Measurements from ENCODE around the gene MAP3K19.

MAP3K19 gene

GRCh38 chr2:135023886-135024485 lies 23.3 kb downstream of the MAP3K19 start:
- Histone ChIP-seq H3K27me3 (ENCODE audit: control insufficient read depth in 1 of 2, insufficient read depth in 2 of 2, low read length in 2 of 2) (no peaks in the 10 kb centered on the region), H3K9me3 (ENCODE audit: control insufficient read depth in 1 of 2, low read length in 2 of 2) (no peaks in the 10 kb centered on the region), H3K4me1 (ENCODE audit: control insufficient read depth in 1 of 2, insufficient read depth in 2 of 2, low read length in 2 of 2) (no peaks in the 10 kb centered on the region), H3K27ac (ENCODE audit: low read depth, low read length) (no peak overlapping the region), H3K36me3 (ENCODE audit: control insufficient read depth in 1 of 2, insufficient read depth in 2 of 2, low read length in 2 of 2) (no peaks in the 10 kb centered on the region), H3K4me3 (ENCODE audit: low read depth in 1 of 2, low read length in 2 of 2) (no peak overlapping the region), H3K9ac (ENCODE audit: low read depth in 1 of 2, low read length in 2 of 2) (no peak overlapping the region)

- Histone ChIP-seq H3K4me1 (ENCODE audit: control insufficient read depth in 1 of 2, insufficient read depth in 2 of 2, low read length in 2 of 2) (no peaks in the 10 kb centered on the region), H3K27ac (ENCODE audit: low read depth, low read length) (no peak overlapping the region), H3K9ac (ENCODE audit: low read depth in 1 of 2, low read length in 2 of 2) (no peak overlapping the region), H3K4me3 (ENCODE audit: low read depth in 1 of 2, low read length in 2 of 2) (no peak overlapping the region), H3K36me3 (ENCODE audit: control insufficient read depth in 1 of 2, insufficient read depth in 2 of 2, low read length in 2 of 2) (no peaks in the 10 kb centered on the region), H3K27me3 (ENCODE audit: control insufficient read depth in 1 of 2, insufficient read depth in 2 of 2, low read length in 2 of 2) (no peaks in the 10 kb centered on the region), H3K9me3 (ENCODE audit: control insufficient read depth in 1 of 2, low read length in 2 of 2) (no peaks in the 10 kb centered on the region)
Observed at GRCh38 chr2:135022952-135023880, 24.0 kb downstream of the MAP3K19 start.

- H3K9me3 ChIP-seq (ENCODE audit: control insufficient read depth in 1 of 2, low read length in 2 of 2) = no peaks in the 10 kb centered on the region
- no peaks in the 10 kb centered on the region for H3K4me1 ChIP-seq (ENCODE audit: control insufficient read depth in 1 of 2, insufficient read depth in 2 of 2, low read length in 2 of 2)
- no peaks in the 10 kb centered on the region for H3K36me3 ChIP-seq (ENCODE audit: control insufficient read depth in 1 of 2, insufficient read depth in 2 of 2, low read length in 2 of 2)
- H3K27ac ChIP-seq (ENCODE audit: low read depth, low read length) = no peak overlapping the region
- no peak overlapping the region for H3K9ac ChIP-seq (ENCODE audit: low read depth in 1 of 2, low read length in 2 of 2)
- H3K4me3 ChIP-seq (ENCODE audit: low read depth in 1 of 2, low read length in 2 of 2) = no peak overlapping the region
- no peaks in the 10 kb centered on the region for H3K27me3 ChIP-seq (ENCODE audit: control insufficient read depth in 1 of 2, insufficient read depth in 2 of 2, low read length in 2 of 2)
Observed at GRCh38 chr2:135021618-135022017, 25.6 kb downstream of the MAP3K19 start.

- H3K9me3 ChIP-seq (ENCODE audit: control insufficient read depth in 1 of 2, low read length in 2 of 2) = no peaks in the 10 kb centered on the region
- H3K27ac ChIP-seq (ENCODE audit: low read depth, low read length) = no peak overlapping the region
- H3K4me1 ChIP-seq (ENCODE audit: control insufficient read depth in 1 of 2, insufficient read depth in 2 of 2, low read length in 2 of 2) = no peaks in the 10 kb centered on the region
- no peak overlapping the region for H3K9ac ChIP-seq (ENCODE audit: low read depth in 1 of 2, low read length in 2 of 2)
- no peaks in the 10 kb centered on the region for H3K36me3 ChIP-seq (ENCODE audit: control insufficient read depth in 1 of 2, insufficient read depth in 2 of 2, low read length in 2 of 2)
- H3K4me3 ChIP-seq (ENCODE audit: low read depth in 1 of 2, low read length in 2 of 2) = no peak overlapping the region
- no peaks in the 10 kb centered on the region for H3K27me3 ChIP-seq (ENCODE audit: control insufficient read depth in 1 of 2, insufficient read depth in 2 of 2, low read length in 2 of 2)
Observed at GRCh38 chr2:135011633-135012032, 35.6 kb downstream of the MAP3K19 start.

- H3K27ac ChIP-seq (ENCODE audit: low read depth, low read length) = no peak overlapping the region
- no peak overlapping the region for H3K4me3 ChIP-seq (ENCODE audit: low read depth in 1 of 2, low read length in 2 of 2)
- no peak overlapping the region for H3K9ac ChIP-seq (ENCODE audit: low read depth in 1 of 2, low read length in 2 of 2)
- no peaks in the 10 kb centered on the region for H3K36me3 ChIP-seq (ENCODE audit: control insufficient read depth in 1 of 2, insufficient read depth in 2 of 2, low read length in 2 of 2)
- no peaks in the 10 kb centered on the region for H3K9me3 ChIP-seq (ENCODE audit: control insufficient read depth in 1 of 2, low read length in 2 of 2)
- H3K27me3 ChIP-seq (ENCODE audit: control insufficient read depth in 1 of 2, insufficient read depth in 2 of 2, low read length in 2 of 2) = peaks cover 0 to 9% of the 10 kb centered on the region in 2 donors
- H3K4me1 ChIP-seq (ENCODE audit: control insufficient read depth in 1 of 2, insufficient read depth in 2 of 2, low read length in 2 of 2) = no peaks in the 10 kb centered on the region
Observed at GRCh38 chr2:135010200-135010942, 36.9 kb downstream of the MAP3K19 start.

- Histone ChIP-seq H3K27me3 (ENCODE audit: control insufficient read depth in 1 of 2, insufficient read depth in 2 of 2, low read length in 2 of 2) (peaks cover 0 to 14% of the 10 kb centered on the region in 2 donors), H3K4me3 (ENCODE audit: low read depth in 1 of 2, low read length in 2 of 2) (no peak overlapping the region), H3K4me1 (ENCODE audit: control insufficient read depth in 1 of 2, insufficient read depth in 2 of 2, low read length in 2 of 2) (no peaks in the 10 kb centered on the region), H3K9me3 (ENCODE audit: control insufficient read depth in 1 of 2, low read length in 2 of 2) (no peaks in the 10 kb centered on the region), H3K36me3 (ENCODE audit: control insufficient read depth in 1 of 2, insufficient read depth in 2 of 2, low read length in 2 of 2) (no peaks in the 10 kb centered on the region), H3K9ac (ENCODE audit: low read depth in 1 of 2, low read length in 2 of 2) (no peak overlapping the region), H3K27ac (ENCODE audit: low read depth, low read length) (no peak overlapping the region)
Observed at GRCh38 chr2:135009339-135009738, 37.9 kb downstream of the MAP3K19 start.

- H3K4me3 ChIP-seq (ENCODE audit: low read depth in 1 of 2, low read length in 2 of 2) = no peak overlapping the region
- H3K27ac ChIP-seq (ENCODE audit: low read depth, low read length) = no peak overlapping the region
- H3K27me3 ChIP-seq (ENCODE audit: control insufficient read depth in 1 of 2, insufficient read depth in 2 of 2, low read length in 2 of 2) = peaks cover 0 to 14% of the 10 kb centered on the region in 2 donors
- no peaks in the 10 kb centered on the region for H3K36me3 ChIP-seq (ENCODE audit: control insufficient read depth in 1 of 2, insufficient read depth in 2 of 2, low read length in 2 of 2)
- H3K9me3 ChIP-seq (ENCODE audit: control insufficient read depth in 1 of 2, low read length in 2 of 2) = no peaks in the 10 kb centered on the region
- no peaks in the 10 kb centered on the region for H3K4me1 ChIP-seq (ENCODE audit: control insufficient read depth in 1 of 2, insufficient read depth in 2 of 2, low read length in 2 of 2)
- no peak overlapping the region for H3K9ac ChIP-seq (ENCODE audit: low read depth in 1 of 2, low read length in 2 of 2)
Observed at GRCh38 chr2:135005753-135006152, 41.5 kb downstream of the MAP3K19 start.

- Histone ChIP-seq H3K4me1 (ENCODE audit: control insufficient read depth in 1 of 2, insufficient read depth in 2 of 2, low read length in 2 of 2) (no peaks in the 10 kb centered on the region), H3K9ac (ENCODE audit: low read depth in 1 of 2, low read length in 2 of 2) (no peak overlapping the region), H3K36me3 (ENCODE audit: control insufficient read depth in 1 of 2, insufficient read depth in 2 of 2, low read length in 2 of 2) (no peaks in the 10 kb centered on the region), H3K9me3 (ENCODE audit: control insufficient read depth in 1 of 2, low read length in 2 of 2) (no peaks in the 10 kb centered on the region), H3K27me3 (ENCODE audit: control insufficient read depth in 1 of 2, insufficient read depth in 2 of 2, low read length in 2 of 2) (peaks cover 0 to 14% of the 10 kb centered on the region in 2 donors), H3K4me3 (ENCODE audit: low read depth in 1 of 2, low read length in 2 of 2) (no peak overlapping the region), H3K27ac (ENCODE audit: low read depth, low read length) (no peak overlapping the region)
Observed at GRCh38 chr2:135004005-135004746, 43.1 kb downstream of the MAP3K19 start.

- no peak overlapping the region for H3K4me3 ChIP-seq (ENCODE audit: low read depth in 1 of 2, low read length in 2 of 2)
- H3K9me3 ChIP-seq (ENCODE audit: control insufficient read depth in 1 of 2, low read length in 2 of 2) = no peaks in the 10 kb centered on the region
- H3K27ac ChIP-seq (ENCODE audit: low read depth, low read length) = no peak overlapping the region
- H3K27me3 ChIP-seq (ENCODE audit: control insufficient read depth in 1 of 2, insufficient read depth in 2 of 2, low read length in 2 of 2) = peaks cover 0 to 14% of the 10 kb centered on the region in 2 donors
- no peaks in the 10 kb centered on the region for H3K4me1 ChIP-seq (ENCODE audit: control insufficient read depth in 1 of 2, insufficient read depth in 2 of 2, low read length in 2 of 2)
- H3K9ac ChIP-seq (ENCODE audit: low read depth in 1 of 2, low read length in 2 of 2) = no peak overlapping the region
- no peaks in the 10 kb centered on the region for H3K36me3 ChIP-seq (ENCODE audit: control insufficient read depth in 1 of 2, insufficient read depth in 2 of 2, low read length in 2 of 2)
Observed at GRCh38 chr2:135002836-135003235, 44.4 kb downstream of the MAP3K19 start.

Measured in duodenal mucosa (tissue), 2 donors.